Measurements from ENCODE around the gene ADPRM.
A peak's percentile ranks its signal among the peaks of the same experiment; 100 is the strongest.

ADPRM gene

DNA sequence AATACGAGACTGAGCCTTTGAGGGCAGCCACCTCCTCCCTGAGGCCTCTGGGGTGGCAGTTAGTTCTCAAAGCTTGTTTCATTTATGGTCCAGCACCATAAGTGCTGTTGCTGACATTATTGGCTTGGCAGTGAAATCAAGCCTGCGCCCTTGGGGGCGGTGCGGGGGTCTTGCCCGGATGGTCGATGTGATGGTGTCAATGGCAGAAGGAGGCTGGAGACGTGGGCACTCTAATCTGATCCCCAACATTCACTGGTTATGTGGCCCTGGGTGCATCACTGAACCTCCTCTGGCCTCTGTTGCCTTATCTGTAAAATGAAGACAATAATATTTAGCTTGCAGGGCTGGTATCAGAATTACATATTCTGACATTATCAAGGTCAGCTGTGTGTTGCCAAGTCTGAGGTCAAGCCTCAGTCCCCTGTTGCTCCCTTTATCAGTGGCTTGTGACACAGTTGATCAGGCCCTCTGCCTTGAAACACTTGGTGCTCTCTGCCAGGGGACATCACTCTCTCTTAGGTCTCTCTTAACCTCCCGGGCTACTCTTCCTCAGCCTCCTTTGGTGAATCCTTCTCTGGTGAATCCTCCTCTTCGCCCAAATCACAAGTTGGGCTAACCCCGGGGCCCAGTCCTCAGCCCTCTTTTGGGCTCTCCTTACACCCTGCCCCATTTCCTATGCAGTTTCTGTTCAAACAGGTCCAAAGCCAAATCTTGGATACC lies 44.2 kb downstream of the ADPRM start:
- no peak overlapping the region for H3K4me3 ChIP-seq
- H3K9me3 ChIP-seq, result no peaks in the 10 kb centered on the region
- DNase-seq, result no peak
- intact Hi-C loops (cut with DNase I; ENCODE audit: low total_unique reads), result no loop called here
- no peaks in the 10 kb centered on the region for H3K36me3 ChIP-seq
- TF ChIP-seq, protein P1, sequence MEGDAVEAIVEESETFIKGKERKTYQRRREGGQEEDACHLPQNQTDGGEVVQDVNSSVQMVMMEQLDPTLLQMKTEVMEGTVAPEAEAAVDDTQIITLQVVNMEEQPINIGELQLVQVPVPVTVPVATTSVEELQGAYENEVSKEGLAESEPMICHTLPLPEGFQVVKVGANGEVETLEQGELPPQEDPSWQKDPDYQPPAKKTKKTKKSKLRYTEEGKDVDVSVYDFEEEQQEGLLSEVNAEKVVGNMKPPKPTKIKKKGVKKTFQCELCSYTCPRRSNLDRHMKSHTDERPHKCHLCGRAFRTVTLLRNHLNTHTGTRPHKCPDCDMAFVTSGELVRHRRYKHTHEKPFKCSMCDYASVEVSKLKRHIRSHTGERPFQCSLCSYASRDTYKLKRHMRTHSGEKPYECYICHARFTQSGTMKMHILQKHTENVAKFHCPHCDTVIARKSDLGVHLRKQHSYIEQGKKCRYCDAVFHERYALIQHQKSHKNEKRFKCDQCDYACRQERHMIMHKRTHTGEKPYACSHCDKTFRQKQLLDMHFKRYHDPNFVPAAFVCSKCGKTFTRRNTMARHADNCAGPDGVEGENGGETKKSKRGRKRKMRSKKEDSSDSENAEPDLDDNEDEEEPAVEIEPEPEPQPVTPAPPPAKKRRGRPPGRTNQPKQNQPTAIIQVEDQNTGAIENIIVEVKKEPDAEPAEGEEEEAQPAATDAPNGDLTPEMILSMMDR (IDR thresholded peaks at IDR 0.05), result no peak
- H3K27ac ChIP-seq, result no peak overlapping the region
- H3K27me3 ChIP-seq, result no peaks in the 10 kb centered on the region
- peaks cover 0 to 17% (median 0%) of the 10 kb centered on the region in 4 donors for H3K4me1 ChIP-seq

DNA sequence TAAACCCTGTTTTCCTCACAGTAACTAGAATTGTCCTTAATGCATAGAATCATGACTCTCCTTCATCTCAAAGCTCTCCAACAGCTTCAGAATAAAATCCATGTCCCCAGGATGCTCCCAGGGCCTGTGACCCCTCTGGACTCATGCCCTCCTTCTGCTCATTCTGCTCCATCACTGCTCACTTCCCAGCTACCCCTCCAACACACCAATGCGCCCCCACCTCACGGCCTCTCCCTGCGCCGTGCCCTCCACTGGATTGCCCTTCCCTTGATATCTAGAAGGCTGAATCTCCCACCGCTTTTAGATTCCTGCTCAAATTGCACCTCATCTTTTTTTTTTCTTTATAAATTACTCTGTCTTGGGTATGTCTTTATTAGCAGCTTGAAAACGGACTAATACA lies 45.0 kb downstream of the ADPRM start:
- Histone ChIP-seq H3K4me3 (no peak overlapping the region), H3K36me3 (no peaks in the 10 kb centered on the region), H3K4me1 (peaks cover 0 to 11% (median 0%) of the 10 kb centered on the region in 4 donors), H3K27me3 (no peaks in the 10 kb centered on the region), H3K9me3 (no peaks in the 10 kb centered on the region), H3K27ac (no peak overlapping the region)
- TF ChIP-seq, protein P1 (IDR thresholded peaks at IDR 0.05), result no peak
- intact Hi-C loops (cut with DNase I; ENCODE audit: low total_unique reads), result no loop called here
- DNase-seq, result no peak

DNA sequence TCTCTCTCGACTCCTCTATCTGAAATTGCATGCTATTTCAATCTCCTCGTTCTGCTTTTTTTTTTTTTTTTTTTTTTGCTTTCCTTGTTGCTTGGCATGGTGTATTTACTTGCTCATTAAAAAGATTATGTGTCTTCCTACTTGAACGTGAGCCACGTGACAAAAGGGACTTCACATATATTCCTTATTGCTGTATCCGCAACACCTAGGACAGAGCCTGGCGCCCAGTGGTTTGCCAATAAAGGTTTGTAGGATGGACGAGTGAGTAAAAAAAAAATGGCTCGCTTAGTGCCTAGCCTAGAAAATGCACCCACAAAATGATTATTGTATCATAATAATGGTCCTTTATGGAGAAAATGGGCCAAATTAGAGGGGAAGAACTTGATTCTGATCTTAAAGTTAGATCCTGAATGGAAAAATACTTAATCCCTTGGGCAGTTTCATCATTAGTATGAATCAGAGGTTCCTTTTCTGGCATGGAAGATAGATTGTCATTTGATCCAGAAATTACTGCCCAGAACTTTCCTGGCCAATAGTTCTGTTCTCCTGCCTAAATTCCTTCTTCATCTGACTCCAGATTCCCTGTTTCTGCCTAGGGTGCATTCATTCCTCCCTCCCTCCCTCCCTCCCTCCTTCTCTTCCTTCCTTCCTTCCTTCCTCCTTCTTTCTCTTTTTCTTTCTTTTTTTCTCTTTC lies 46.1 kb downstream of the ADPRM start:
- intact Hi-C loops (cut with DNase I; ENCODE audit: low total_unique reads), result no loop called here

DNA sequence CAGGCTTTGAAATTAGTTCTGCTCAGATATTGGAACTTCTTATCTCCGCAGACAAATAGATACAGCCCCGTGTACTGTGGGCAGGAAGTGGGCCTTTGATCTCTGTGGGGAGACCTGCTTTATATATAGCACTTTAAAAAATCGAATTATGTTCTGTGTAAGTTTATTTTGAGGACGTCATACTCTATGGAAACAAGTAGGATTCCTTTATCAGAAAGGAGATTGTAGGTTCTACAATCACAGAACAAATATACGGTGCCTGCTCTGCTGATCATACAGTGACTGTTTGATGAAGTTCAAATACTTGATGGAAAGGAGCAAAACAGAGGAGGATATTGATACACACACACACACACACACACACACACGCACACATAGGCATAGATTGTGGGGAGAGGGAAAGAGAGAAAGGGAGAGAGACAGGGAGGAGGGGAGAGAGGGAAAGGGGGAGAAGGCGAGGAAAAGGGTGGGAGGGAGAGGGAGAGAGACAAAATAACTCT lies 47.2 kb downstream of the ADPRM start:
- Histone ChIP-seq H3K27ac (no peak overlapping the region), H3K4me3 (no peak overlapping the region), H3K27me3 (no peaks in the 10 kb centered on the region), H3K9me3 (no peaks in the 10 kb centered on the region), H3K4me1 (peaks cover 0 to 11% (median 0%) of the 10 kb centered on the region in 4 donors), H3K36me3 (no peaks in the 10 kb centered on the region)
- DNase-seq, result no peak
- intact Hi-C loops (cut with DNase I; ENCODE audit: low total_unique reads), result no loop called here
- TF ChIP-seq, protein P1 (IDR thresholded peaks at IDR 0.05), result no peak

More for the DNA sequence above, 46.1 kb downstream of the ADPRM start:
- H3K4me1 ChIP-seq, result peaks cover 0 to 11% (median 0%) of the 10 kb centered on the region in 4 donors
- TF ChIP-seq, protein P1 (IDR thresholded peaks at IDR 0.05), result no peak
- DNase-seq, result no peak
- H3K9me3 ChIP-seq, result no peaks in the 10 kb centered on the region
- H3K4me3 ChIP-seq, result no peak overlapping the region
- H3K27ac ChIP-seq, result peak overlapping the region; percentile 12 to 48
- H3K36me3 ChIP-seq, result no peaks in the 10 kb centered on the region
- no peaks in the 10 kb centered on the region for H3K27me3 ChIP-seq

DNA sequence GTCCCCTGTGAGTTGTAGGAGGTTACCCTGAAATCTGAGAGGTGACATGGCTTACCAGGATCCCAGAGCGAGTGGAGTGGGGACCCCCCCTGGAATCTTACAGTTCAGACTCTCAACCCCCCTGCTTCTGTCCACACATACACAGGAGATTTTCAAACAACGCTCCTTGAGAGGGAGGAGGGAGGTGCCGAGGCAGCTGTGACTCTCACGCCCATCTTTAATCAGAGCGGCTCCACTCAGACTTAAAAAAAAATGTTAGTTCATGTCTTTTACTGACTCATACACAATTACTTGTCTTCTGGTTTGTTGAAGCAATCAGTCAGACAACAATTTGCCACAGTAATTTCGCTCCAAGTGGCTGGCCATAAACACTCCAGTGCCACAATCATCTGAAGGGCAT lies 47.8 kb downstream of the ADPRM start:
- H3K9me3 ChIP-seq, result no peaks in the 10 kb centered on the region
- H3K27me3 ChIP-seq, result no peaks in the 10 kb centered on the region
- H3K27ac ChIP-seq, result no peak overlapping the region
- H3K36me3 ChIP-seq, result no peaks in the 10 kb centered on the region
- intact Hi-C loops (cut with DNase I; ENCODE audit: low total_unique reads), result no loop called here
- TF ChIP-seq, protein P1 (IDR thresholded peaks at IDR 0.05), result no peak
- H3K4me1 ChIP-seq, result peaks cover 0 to 11% (median 0%) of the 10 kb centered on the region in 4 donors
- DNase-seq, result no peak
- H3K4me3 ChIP-seq, result no peak overlapping the region

All from tibial artery (tissue), 4 donors.